ENCODE data around the gene SLC39A12.

The SLC39A12 gene

DNA sequence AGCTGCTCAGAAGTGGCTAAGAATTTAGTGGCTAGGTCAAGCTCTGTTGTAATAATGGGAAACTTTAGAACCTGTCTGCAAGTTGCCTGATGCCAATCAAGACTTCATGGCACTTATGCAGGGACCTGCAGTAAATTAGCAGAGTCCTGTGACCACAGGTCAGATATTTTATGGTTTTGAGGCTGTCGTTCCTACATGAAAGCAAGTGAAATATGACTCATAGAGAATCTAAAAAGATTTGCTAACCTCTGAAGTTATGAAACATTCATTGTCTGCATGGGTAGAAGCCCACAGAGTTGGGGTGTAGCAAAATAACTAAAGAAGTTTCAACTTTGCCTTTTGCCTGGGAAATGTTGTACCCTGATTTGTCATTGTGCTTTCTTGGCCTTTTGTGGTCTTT is 32.3 kb downstream of the SLC39A12 start:
- H3K4me3 Mint-ChIP-seq, result no peak overlapping the region
- no peaks in the 10 kb centered on the region for H3K27me3 Mint-ChIP-seq
- no peak overlapping the region for H3K27ac Mint-ChIP-seq
- intact Hi-C loops (cut with micrococcal nuclease), result no loop called here
- H3K9me3 Mint-ChIP-seq, result no peaks in the 10 kb centered on the region
- H3K4me1 Mint-ChIP-seq (ENCODE audit: low read depth), result no peaks in the 10 kb centered on the region
- no peaks in the 10 kb centered on the region for H3K36me3 Mint-ChIP-seq (ENCODE audit: low read depth)

DNA sequence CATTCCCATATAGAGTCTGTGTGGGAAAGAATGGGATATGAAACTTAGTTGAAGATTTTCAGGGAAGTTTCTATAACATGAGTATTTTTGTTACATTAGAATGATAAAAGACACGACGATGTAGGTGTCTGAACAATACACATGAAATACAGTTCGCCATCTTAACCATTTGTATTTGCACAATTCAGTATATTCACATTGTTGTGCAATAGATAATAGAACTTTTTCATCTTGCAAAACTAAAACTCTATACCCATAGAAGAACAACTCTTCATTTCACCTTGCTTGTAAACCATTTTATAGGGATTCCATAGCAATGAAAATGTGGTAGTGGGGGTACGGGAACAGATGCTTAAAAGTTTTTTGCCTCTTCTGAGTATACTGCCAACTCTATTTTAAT is 32.8 kb downstream of the SLC39A12 start:
- no peak overlapping the region for H3K4me3 Mint-ChIP-seq
- no peaks in the 10 kb centered on the region for H3K36me3 Mint-ChIP-seq (ENCODE audit: low read depth)
- H3K4me1 Mint-ChIP-seq (ENCODE audit: low read depth), result peaks cover 2% of the 10 kb centered on the region
- no peak overlapping the region for H3K27ac Mint-ChIP-seq
- no peaks in the 10 kb centered on the region for H3K27me3 Mint-ChIP-seq
- no peaks in the 10 kb centered on the region for H3K9me3 Mint-ChIP-seq
- intact Hi-C loops (cut with micrococcal nuclease), result no loop called here

DNA sequence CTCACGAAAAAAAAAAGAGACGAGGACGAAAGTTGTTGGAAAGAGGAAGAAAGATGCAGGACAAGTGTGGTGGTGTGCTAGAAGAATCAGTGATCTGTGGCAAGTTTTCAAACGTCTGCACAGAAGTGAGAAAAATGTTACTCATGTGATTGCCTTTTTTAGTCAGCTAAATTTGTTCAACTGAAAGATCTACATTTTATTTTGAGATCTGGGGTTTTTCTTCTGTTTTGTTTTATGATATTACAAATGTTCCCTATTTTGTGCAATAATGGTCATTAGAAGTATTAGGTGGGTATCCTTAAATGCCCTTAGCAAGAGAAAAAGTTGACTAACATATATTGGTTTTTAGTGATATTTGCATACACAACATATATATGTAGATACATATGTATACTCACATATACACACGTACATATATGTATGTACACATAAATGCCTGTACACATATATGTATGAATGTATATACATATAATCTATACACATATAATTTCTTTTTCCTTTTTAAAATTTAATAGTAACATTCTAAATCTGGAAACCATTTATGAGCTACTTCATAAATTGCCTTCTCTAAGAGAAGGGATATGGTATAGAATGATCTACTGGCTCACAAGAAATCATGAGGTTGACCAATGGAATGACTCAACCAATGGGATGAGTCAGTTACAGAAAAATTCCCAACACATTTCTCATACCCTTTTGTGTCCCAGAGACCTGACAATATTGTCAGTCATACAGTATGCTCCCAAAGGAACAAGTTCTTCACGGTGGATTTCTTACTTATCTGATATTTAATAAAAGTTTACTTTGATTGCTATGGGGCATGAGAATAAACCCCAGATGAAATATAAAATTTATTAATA is 38.4 kb downstream of the SLC39A12 start:
- H3K4me3 Mint-ChIP-seq, result no peak overlapping the region
- H3K9me3 Mint-ChIP-seq, result no peaks in the 10 kb centered on the region
- no peaks in the 10 kb centered on the region for H3K36me3 Mint-ChIP-seq (ENCODE audit: low read depth)
- H3K4me1 Mint-ChIP-seq (ENCODE audit: low read depth), result peaks cover 6% of the 10 kb centered on the region
- intact Hi-C loops (cut with micrococcal nuclease), result no loop called here
- no peak overlapping the region for H3K27ac Mint-ChIP-seq
- H3K27me3 Mint-ChIP-seq, result no peaks in the 10 kb centered on the region

DNA sequence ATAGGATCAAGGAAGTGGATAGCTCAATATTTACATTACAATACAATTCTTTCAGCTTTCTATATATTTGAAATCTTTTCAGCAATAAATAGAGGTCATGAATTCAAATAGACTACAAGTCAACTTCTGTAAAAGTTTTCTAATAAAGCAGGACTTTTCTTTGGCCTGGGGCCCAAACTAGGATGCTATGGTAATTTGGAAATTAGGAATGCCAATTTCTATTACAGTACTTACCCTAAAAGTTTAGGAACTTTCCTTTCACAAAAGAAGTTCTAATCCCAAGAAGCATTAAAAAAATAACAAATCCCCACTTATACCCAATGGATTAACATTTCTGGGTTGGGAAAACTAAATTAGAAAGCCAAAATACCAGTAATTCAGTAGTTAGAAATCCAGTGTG is 40.5 kb downstream of the SLC39A12 start:
- no peak overlapping the region for H3K27ac Mint-ChIP-seq
- H3K4me1 Mint-ChIP-seq (ENCODE audit: low read depth), result peaks cover 6% of the 10 kb centered on the region
- intact Hi-C loops (cut with micrococcal nuclease), result no loop called here
- no peaks in the 10 kb centered on the region for H3K9me3 Mint-ChIP-seq
- H3K36me3 Mint-ChIP-seq (ENCODE audit: low read depth), result no peaks in the 10 kb centered on the region
- H3K4me3 Mint-ChIP-seq, result no peak overlapping the region
- H3K27me3 Mint-ChIP-seq, result no peaks in the 10 kb centered on the region

DNA sequence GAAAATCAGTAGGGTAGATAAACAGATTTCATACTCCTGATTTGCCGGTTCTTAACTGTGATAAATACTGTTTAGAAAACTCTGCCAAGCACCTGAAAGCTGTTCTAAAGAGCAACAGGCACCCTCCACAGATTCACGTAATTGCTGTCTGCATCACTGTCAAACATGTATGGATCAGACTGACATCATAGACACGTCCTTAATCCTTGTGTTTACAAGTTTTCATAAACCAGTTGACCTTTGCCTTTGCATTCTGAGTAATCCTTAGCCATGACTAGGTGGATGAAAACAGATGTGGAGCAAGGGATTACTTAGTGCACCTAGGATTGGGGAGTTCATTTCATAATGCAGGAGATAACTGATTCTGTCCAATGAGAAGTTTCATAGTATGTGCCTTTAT is 41.6 kb downstream of the SLC39A12 start:
- Mint-ChIP-seq H3K4me1 (ENCODE audit: low read depth) (peaks cover 6% of the 10 kb centered on the region), H3K27me3 (no peaks in the 10 kb centered on the region), H3K4me3 (no peak overlapping the region), H3K27ac (no peak overlapping the region), H3K9me3 (no peaks in the 10 kb centered on the region), H3K36me3 (ENCODE audit: low read depth) (no peaks in the 10 kb centered on the region)
- intact Hi-C loops (cut with micrococcal nuclease), result no loop called here

DNA sequence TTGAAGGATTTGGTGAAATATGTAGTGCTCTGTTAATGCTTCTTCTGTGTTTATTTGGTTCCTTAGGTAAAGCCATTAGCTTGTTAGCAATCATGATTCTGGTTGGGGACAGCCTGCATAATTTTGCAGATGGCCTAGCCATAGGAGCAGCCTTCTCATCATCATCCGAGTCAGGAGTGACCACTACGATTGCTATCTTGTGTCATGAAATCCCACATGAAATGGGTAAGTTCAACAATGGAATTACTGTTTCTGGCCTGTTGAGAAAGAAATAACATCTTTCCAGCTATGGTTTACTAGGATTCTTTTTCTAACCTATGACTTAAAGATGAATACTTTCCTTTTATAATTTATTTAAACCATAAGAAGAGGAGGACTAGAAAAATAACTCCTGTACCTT is 48.9 kb downstream of the SLC39A12 start:
- Mint-ChIP-seq H3K36me3 (ENCODE audit: low read depth) (no peaks in the 10 kb centered on the region), H3K27ac (no peak overlapping the region), H3K4me1 (ENCODE audit: low read depth) (no peaks in the 10 kb centered on the region), H3K27me3 (no peaks in the 10 kb centered on the region), H3K4me3 (no peak overlapping the region), H3K9me3 (no peaks in the 10 kb centered on the region)
- intact Hi-C loops (cut with micrococcal nuclease), result no loop called here

DNA sequence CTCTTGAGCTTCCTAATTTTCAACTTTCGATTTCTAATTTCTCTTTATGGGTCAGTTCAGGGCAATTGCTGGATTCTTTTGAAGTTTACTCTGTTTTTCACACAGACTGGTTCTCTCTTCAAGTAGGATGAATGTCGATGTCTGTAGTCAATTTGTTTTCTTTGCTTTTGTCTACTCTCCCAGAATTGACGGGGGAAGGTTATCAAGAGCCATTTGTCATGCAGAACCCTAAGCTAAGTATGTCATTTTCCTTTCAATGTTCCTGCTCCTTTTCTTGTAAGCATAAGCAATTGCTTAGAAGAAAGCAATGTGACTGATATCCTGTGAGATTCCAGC is 53.7 kb downstream of the SLC39A12 start:
- no peak overlapping the region for H3K4me3 Mint-ChIP-seq
- intact Hi-C loops (cut with micrococcal nuclease), result no loop called here
- no peaks in the 10 kb centered on the region for H3K36me3 Mint-ChIP-seq (ENCODE audit: low read depth)
- no peaks in the 10 kb centered on the region for H3K9me3 Mint-ChIP-seq
- H3K4me1 Mint-ChIP-seq (ENCODE audit: low read depth), result no peaks in the 10 kb centered on the region
- H3K27ac Mint-ChIP-seq, result no peak overlapping the region
- peaks cover 3% of the 10 kb centered on the region for H3K27me3 Mint-ChIP-seq

DNA sequence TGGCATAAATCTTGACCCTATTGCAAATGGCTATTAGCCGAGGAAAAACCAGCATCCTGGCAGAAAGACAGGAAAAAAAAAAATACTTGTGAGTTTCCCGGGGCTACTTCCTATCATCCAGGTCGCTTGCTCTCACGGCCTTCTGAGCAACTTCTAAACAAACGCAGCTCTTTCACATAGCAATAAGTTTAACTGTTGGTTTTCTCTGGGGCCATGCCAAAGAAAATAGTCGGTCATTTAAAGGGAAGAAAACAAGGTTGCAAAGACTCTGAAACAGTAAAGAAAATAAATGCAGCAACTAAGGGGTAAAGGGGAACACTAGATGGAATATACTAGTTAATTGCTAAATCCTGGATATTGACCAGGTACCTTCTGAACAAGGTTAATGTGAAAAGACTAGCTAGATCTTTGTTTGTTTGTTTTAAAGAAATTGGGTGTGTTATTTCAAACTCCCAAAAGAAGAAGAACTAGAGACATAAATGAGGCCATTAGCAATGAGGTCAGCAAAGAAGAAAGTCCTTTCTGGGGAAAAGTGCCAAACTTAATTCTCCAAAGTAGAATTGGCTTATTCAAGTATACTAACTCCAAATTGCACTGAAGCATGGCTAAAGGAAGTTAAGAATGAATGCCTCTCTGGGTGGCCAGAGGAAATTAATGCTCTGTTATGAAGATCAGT is 54.2 kb downstream of the SLC39A12 start:
- no peak overlapping the region for H3K27ac Mint-ChIP-seq
- no peaks in the 10 kb centered on the region for H3K9me3 Mint-ChIP-seq
- intact Hi-C loops (cut with micrococcal nuclease), result no loop called here
- no peak overlapping the region for H3K4me3 Mint-ChIP-seq
- no peaks in the 10 kb centered on the region for H3K36me3 Mint-ChIP-seq (ENCODE audit: low read depth)
- H3K4me1 Mint-ChIP-seq (ENCODE audit: low read depth), result no peaks in the 10 kb centered on the region
- H3K27me3 Mint-ChIP-seq, result peaks cover 4% of the 10 kb centered on the region

DNA sequence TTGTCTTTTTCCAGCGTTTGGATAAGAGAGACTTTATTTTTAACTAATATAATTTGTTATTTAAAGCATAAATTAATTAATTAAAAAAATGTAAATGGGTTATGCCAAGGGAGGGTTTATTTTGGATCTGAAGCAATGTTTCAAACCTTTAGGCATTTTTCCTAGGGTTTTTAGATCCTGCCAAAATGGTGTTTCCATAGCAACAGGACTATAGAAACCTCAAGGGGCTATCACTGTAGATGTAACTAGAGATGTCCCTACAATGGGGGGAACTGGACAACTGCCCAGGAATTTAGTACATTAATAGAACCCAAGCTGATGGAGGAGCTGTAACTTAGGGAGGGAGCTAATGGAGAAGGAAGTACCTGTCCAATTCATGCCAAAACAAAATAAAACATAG is 57.3 kb downstream of the SLC39A12 start:
- Mint-ChIP-seq H3K27ac (no peak overlapping the region), H3K9me3 (no peaks in the 10 kb centered on the region), H3K4me1 (ENCODE audit: low read depth) (no peaks in the 10 kb centered on the region)

DNA sequence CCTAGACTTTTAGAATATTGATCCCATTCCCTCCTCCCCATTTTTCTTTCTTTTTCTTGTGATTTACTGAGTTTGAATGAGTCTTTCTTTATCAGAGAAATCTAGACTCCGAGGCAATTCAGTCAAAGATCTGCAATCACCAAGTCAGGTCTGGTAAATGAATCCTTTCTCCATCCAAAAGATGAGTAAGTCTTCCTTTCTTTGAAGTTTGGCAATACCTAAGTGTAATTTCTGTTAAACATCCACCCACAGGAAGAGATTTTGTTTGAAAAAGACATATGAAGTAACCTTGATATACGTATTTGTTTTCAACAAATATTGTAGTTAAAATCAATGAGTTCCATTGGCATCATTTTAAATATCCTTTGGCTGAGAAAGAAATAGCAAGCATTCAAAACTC is 58.3 kb downstream of the SLC39A12 start:
- Mint-ChIP-seq H3K4me1 (ENCODE audit: low read depth) (no peaks in the 10 kb centered on the region), H3K36me3 (ENCODE audit: low read depth) (no peaks in the 10 kb centered on the region), H3K27ac (no peak overlapping the region), H3K9me3 (no peaks in the 10 kb centered on the region), H3K4me3 (no peak overlapping the region), H3K27me3 (peaks cover 5% of the 10 kb centered on the region)
- intact Hi-C loops (cut with micrococcal nuclease), result no loop called here

More for the DNA sequence above, 57.3 kb downstream of the SLC39A12 start:
- Mint-ChIP-seq H3K27me3 (peaks cover 5% of the 10 kb centered on the region), H3K36me3 (ENCODE audit: low read depth) (no peaks in the 10 kb centered on the region), H3K4me3 (no peak overlapping the region)
- intact Hi-C loops (cut with micrococcal nuclease), result no loop called here

DNA sequence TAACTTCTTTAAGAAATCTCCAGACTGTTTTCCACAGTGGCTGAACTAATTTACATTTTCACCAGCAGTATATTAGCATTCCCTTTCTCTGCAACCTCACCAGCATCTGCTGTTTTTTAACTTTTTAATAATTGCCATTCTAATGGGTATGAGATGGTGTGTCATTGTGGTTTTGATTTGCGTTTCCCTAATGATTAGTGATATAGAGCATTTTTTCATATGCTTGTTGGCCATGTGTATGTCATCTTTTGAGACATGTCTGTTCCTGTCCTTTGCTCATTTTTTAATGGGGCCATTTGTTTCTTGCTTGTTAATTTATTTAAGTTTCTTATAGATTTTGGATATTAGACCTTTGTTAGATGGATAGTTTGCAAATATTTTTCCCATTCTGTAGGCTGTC is 68.8 kb downstream of the SLC39A12 start:
- intact Hi-C loops (cut with micrococcal nuclease), result no loop called here
- Mint-ChIP-seq H3K9me3 (peaks cover 29% of the 10 kb centered on the region), H3K36me3 (ENCODE audit: low read depth) (no peaks in the 10 kb centered on the region), H3K4me1 (ENCODE audit: low read depth) (no peaks in the 10 kb centered on the region), H3K27ac (no peak overlapping the region), H3K4me3 (no peak overlapping the region), H3K27me3 (no peaks in the 10 kb centered on the region)

DNA sequence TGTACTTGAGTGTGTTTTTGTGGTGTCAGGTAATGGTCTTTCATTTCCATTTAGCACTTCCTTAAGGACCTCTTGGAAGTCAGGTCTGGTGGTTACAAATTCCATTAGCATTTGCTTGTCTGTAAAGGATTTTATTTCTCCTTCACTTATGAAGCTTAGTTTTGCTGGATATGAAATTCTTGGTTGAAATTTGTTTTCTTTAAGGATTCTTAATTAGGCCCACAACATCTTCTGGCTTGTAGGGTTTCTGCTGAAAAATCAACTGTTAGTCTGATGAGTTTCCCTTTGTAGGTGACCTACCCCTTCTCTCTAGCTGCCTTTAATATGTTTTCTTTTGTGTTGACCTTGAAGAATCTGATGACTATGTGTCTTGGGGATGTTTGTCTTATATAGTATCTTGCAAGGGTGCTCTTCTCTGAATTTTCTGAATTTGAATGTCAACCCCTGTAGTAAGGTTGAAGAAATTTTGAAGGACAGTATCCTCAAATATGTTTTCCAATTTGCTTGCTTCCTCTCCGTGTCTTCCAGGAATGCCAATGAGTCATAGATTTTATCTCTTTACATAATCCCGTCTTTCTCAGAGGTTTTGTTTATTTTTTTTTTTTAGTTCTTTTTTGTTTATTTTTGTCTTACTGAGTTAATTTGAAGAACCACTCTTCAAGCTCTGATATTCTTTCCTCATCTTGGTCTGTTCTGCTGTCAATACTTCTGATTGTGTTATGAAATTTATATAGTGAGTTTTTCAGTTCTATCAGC is 70.2 kb downstream of the SLC39A12 start:
- no peaks in the 10 kb centered on the region for H3K27me3 Mint-ChIP-seq
- H3K4me1 Mint-ChIP-seq (ENCODE audit: low read depth), result no peaks in the 10 kb centered on the region
- H3K36me3 Mint-ChIP-seq (ENCODE audit: low read depth), result no peaks in the 10 kb centered on the region
- intact Hi-C loops (cut with micrococcal nuclease), result no loop called here
- no peak overlapping the region for H3K4me3 Mint-ChIP-seq
- H3K9me3 Mint-ChIP-seq, result peaks cover 29% of the 10 kb centered on the region
- H3K27ac Mint-ChIP-seq, result no peak overlapping the region

DNA sequence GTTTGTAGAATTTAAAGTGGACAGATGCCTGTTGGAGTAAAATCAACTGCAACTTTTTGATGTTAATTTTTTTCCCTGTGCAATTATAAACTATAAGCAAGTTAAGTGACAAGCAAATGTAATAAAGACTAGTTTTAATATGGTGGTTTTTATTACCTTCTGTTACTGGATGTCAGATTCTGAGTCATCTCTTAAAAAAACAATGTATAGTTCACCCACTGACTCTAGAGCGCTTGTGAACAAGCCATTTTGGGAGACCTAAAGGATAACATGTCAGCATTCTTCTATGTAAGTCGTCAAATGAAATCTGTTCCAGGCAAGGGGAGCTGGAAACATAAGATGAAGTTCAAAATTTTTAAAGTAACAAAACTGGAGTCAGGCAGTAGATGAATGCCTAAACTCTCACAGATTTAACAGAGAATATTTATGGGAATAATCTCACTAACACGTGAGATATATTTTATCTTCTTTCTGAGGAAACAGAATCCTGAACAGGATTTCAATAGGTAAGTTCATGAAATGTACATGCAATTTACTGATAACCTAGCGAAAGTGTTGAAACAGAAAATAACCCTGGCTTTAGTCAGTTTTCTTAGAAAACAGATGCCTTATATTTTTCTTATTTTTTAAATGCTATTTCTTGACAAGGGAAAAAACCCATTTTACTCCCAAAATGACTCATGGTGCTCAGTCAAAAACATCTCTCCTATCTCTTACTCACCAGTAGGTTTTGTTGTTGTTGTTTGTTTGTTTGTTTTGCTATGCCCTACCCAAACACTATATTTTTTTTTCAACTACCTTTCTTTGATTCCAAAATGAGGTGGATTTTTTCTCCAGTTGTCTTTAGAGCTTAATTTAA is 91.7 kb downstream of the SLC39A12 start:
- Mint-ChIP-seq H3K27ac (no peak overlapping the region), H3K4me3 (no peak overlapping the region), H3K27me3 (peaks cover 4% of the 10 kb centered on the region), H3K36me3 (ENCODE audit: low read depth) (no peaks in the 10 kb centered on the region), H3K9me3 (no peaks in the 10 kb centered on the region), H3K4me1 (ENCODE audit: low read depth) (no peaks in the 10 kb centered on the region)
- intact Hi-C loops (cut with micrococcal nuclease), result no loop called here
